ENCODE results near the gene AIFM3.

GRCh38 chr22:20970939-20971657 is 4.0 kb downstream of the AIFM3 start:
- TF ChIP-seq, protein P1, sequence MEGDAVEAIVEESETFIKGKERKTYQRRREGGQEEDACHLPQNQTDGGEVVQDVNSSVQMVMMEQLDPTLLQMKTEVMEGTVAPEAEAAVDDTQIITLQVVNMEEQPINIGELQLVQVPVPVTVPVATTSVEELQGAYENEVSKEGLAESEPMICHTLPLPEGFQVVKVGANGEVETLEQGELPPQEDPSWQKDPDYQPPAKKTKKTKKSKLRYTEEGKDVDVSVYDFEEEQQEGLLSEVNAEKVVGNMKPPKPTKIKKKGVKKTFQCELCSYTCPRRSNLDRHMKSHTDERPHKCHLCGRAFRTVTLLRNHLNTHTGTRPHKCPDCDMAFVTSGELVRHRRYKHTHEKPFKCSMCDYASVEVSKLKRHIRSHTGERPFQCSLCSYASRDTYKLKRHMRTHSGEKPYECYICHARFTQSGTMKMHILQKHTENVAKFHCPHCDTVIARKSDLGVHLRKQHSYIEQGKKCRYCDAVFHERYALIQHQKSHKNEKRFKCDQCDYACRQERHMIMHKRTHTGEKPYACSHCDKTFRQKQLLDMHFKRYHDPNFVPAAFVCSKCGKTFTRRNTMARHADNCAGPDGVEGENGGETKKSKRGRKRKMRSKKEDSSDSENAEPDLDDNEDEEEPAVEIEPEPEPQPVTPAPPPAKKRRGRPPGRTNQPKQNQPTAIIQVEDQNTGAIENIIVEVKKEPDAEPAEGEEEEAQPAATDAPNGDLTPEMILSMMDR (IDR thresholded peaks at IDR 0.05; ENCODE audit: poor library complexity, severe bottlenecking) = no peak
- TF ChIP-seq EP300 (conservative IDR thresholded peaks at IDR 0.05; ENCODE audit: poor library complexity, severe bottlenecking) (no peak), POLR2AphosphoS5 (IDR thresholded peaks at IDR 0.05) (no peak)

Measured in neural cell (in vitro differentiated cells).